Stimulated activated CD8-positive, alpha-beta memory T cell treated with anti-CD3 and anti-CD28 coated beads, Interleukin-15, amount 100 ng/mL, for 4 hours (primary cell): ENCODE data around the gene WDR33.

Experiments
- DNase-seq, 2 donors: peaks; one replicate each; pipeline ENCODE4 v3.0.0-alpha.2; 2020; ENCODE audit warnings: low read depth in 2 of 2

Gene WDR33

DNA sequence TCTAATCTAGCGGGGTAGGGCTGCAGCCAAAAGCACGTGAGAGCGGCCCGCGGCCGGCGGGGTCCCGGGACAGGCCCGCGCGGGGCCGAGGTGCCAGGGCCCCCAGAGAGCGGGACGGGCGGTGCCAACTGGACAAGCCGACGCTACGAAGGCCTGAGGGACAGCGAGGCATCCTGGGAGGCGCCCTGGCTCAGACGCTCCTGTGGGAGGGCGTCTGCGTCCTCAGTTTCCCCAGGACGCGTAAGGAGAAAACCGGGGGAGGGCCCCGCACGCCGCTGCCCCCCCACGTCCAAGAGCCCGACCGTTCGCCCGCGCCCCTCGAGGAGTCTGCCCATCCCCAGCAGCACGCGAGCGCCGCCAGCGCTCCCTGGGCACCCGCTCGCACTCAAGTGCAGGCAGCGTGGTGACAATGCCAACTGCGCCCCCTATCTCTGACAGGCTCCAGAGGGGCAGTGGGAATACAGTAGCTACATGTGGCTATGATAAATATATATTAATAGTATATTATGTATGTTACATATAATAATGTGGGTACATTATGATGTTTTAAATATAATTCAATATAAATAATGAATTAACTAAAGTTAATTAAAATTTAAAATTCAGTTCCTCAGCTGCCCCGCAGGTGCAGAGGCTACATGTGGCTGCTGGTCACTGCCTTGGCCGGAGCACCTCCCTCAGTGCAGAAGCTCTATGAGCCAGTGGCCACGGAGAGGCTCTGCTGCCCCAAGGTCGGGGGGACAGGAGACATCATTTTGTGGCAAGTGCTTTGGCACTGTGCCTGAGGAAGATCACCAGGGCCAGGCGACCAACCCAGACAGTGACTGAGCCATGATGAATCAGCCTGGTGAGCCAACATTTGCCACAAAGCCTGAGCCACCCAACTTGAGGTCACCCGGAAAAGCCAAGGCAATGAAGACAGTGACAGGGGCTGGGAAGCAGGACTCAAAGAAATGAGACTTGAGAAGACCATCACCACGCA lies 115.2 kb downstream of the WDR33 start:
- DNase-seq = peak in 1 of 2 donors; percentile 36

DNA sequence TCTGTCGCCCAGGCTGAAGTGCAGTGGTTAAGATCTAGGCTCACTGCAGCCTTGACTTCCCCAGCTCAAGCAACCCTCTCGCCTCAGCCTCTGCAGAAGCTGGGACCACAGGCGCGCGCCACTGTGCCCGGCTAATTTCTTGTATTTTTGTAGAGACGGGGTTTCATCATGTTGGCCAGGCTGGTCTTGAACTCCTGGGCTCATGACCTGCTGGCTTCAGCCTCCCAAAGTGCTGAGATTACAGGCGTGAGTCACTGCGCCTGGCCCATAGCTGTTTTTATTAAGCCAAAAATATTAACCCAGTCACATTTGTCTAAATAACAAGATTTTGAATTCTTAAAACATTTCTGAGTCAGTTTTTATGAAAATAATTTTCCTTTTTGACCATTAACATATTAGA lies 116.0 kb downstream of the WDR33 start:
- DNase-seq = no peak

DNA sequence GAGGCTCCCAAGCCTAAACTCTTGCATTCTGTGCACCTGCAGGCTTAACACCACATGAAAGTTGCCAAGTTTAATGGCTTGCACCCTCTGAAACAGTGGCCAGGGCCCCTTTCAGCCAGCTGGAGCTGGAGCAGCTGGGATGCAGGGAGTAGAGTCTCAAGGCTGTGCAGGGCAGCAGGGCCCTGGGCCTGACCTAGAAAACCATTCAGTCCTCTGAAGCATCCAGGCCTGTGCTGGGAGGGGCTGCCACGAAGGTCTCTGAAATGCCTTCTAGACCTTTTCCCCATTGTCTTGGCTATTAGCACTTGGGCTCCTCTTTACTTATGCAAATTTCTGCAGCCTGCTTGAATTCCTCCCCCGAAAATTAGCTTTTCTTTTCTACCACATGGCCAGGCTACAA lies 120.3 kb downstream of the WDR33 start:
- no peak for DNase-seq

DNA sequence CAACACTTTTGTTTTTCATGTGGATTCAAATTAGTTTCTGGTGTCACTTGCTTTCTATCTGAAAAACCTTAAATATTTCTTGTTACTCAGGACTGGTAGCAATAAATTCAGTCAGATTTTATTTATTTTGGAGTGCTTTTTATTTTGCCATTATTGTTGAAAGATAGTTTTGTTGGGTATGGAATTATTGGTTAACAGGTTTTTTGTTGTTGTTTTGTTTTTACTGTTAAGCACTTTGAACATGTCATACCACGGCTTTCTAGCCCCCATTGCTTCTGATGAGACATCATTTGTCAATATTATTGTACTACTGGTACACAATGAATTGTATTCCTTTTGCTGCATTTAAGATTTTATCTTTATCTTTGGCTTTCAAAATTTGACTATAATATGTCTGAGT lies 122.6 kb downstream of the WDR33 start:
- no peak for DNase-seq

GRCh38 chr2:127685410-127686080 lies 125.4 kb downstream of the WDR33 start:
- no peak for DNase-seq

- no peak for DNase-seq
Observed at GRCh38 chr2:127683757-127684156, 127.2 kb downstream of the WDR33 start.

DNA sequence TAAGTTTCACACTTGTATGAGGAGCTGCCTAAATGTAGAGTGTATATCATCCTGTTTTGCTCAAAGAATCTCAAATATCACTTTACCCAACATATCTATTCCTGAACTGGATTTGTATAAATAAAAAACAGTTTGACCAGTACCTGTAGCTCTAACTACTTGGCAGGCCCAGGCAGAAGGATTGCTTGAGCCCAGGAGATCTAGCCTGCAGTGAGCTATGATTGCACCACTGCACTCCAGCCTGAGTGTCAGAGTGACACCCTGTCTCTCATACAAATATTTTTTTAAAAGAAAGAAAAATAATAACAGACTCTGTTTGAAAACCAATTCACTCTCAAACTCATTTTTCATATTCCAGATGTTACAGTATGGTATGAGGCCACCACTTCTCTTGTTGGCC lies 127.9 kb downstream of the WDR33 start:
- no peak for DNase-seq

GRCh38 chr2:127681976-127682857 lies 128.8 kb downstream of the WDR33 start:
- DNase-seq = no peak

DNA sequence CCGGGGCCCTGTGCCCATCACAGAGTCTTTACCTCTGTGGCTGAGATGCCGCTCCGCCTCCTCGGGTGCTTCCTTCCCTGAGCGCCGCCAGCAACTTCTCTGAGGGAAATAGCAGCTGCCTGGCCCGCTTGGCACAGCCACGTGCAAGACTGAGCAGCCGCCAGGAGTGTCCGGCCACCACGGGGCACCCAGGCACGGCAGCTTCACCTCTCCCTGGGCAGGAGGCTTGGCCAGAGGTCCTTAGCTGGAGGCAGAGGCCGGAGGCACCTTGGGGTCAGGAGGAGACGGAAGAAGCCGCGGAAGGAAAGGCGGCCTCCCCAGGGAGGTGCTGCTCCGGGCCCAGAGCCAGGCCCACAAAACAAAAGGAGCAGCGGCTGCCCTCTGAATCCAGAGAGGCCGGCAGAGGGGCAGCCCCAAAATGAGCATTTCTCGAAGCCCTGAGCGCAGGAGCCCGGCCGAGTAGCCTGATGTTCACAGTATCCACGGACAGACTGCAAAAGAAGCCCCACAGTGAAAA lies 129.6 kb downstream of the WDR33 start:
- no peak for DNase-seq

GRCh38 chr2:127680706-127681287 lies 130.2 kb downstream of the WDR33 start:
- no peak for DNase-seq

DNA sequence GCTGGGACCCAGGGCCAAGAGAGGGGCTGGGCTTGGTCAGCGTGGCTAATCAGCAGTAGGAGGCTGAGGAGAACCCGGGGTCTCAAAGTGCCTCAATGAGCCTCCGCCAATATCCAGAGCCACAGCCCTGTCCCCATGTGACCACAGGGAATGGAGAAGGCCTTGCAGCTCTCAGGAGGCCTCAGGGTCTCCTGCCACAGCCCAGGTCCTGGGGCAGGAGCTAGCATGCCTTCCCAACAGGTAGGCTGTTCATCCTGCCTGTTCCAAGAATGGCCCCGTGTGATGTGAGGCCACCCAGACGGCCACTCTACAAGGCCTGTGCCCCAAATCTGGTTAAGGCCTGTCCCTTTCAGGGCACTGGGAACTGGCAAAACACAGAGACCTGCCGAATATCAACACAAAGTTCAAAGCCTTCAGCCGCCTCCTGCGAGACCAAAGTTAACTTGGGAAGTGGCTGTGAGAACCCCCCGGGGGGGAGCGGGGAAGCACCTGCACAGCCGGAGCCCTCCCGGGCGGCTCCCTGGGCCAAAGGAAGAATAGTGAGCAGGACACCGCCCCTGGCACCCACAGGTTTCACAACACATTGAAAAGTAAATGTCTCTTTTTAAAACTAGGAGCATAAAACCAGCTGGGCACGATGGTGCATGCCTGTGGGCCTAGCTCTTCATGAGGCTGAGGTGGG lies 131.2 kb downstream of the WDR33 start:
- no peak for DNase-seq

- no peak for DNase-seq
Observed at GRCh38 chr2:127678991-127679390, 132.0 kb downstream of the WDR33 start.

DNA sequence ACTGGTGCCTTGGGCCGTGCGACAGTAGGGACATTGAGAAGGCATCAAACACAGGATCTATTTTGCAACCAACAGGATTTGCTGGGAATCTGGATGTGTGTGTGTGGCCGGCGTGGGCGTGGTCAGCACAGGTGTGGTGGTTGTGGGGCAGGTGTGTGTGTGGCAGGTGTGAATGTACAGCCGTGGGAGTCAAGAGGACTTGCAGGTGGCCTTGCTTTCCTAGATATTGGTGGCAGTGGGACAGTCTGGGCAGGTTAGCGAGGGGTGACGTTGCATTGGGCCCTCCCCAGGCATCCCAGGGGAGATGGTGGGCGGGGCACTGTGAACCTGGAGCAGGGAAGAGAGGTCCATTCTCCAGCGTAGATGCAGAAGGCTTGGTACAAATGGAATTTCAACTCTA lies 132.4 kb downstream of the WDR33 start:
- DNase-seq = no peak

- no peak for DNase-seq
Observed at GRCh38 chr2:127676906-127677305, 134.1 kb downstream of the WDR33 start.

GRCh38 chr2:127675331-127676261 lies 135.4 kb downstream of the WDR33 start, which contains the start of gene LIMS2:
Gene LIMS2 (minus strand): TSS chr2:127675530. CDS start chr2:127675024, 506 bp downstream.
- no peak for DNase-seq

DNA sequence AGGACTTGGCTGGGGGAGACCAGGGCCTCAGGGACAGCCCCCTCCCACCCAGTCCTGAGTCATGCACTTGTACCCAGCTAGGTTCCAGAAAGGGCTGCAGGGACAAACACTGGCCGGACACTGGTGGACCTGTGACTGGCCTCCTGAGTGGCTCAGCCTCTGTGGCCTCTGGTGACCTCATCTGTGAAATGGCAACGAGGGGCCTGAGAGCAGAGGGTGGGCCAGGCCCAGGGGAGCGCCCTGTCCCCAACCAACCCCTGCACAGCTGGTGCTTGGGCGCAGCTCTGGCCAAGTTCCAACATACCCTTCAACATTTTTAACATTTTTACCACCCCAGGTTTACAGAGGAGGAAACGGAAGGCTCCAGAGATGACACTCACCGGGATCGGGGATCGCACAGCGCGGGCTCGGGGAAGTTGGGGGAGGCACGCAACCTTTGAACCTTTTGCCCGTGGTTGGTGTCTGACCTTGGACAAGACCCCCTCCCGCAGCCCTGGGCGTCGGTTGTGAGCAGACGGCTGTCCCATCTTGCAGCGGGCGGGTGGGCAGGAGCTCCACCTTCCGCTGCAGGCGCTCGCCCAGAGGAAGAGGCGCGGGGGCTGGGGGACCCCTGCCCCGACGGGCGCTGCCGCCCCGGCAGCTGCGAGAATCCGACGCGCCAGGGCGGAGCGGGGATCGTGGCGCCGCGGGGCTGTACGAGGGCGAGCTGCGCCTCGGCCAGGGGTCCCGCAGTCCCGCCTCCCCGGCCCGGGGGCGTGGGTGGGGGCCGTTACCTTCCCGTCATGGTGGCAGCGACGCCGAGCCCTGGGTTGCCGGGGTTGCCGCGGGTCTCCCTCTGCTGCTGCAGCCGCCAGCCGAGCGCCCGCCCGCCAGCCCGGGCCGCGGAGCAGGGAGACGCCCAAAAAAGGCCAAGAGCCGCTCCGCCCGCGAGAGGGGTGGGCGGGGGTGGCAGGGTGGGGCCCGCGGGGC lies 136.4 kb downstream of the WDR33 start:
- DNase-seq = no peak

- no peak for DNase-seq
Observed at GRCh38 chr2:127673291-127674069, 137.5 kb downstream of the WDR33 start.
